WTC11 (cell line): ENCODE measurements around the gene CELF1. TPM values are rescaled to one million over a fixed set of nuclear protein-coding genes. Genes with fewer than 3 reads are reported as not detected.

Experiments
- ATAC-seq: fragments of 200-7000 bp; cut with Tn5 transposase; 2 replicates; pipeline ENCODE4 v1.10.0; 2021; ENCODE audit warnings: mild to moderate bottlenecking, moderate library complexity
- CTCF ChIA-PET: fragments of 300-600 bp; sonication (Branson Sonifier 250); formaldehyde crosslinking; loops from one replicate; lab custom pipeline; 2021; ENCODE audit warnings: antibody characterized with exemption; lab: Charles Lee
- POLR2A ChIA-PET: fragments of 350-600 bp; sonication (Branson Sonifier 250); formaldehyde crosslinking; loops from one replicate; lab custom pipeline; 2021; ENCODE audit warnings: antibody characterized with exemption; lab: Charles Lee
- DNase-seq: peaks from one replicate; pipeline ENCODE4 v3.0.0; 2021; ENCODE audit warnings: low spot score
- H3K27ac Mint-ChIP-seq: 2 replicates; pipeline ENCODE4 v1.8.0; 2021; ENCODE audit warnings: mixed read lengths
- H3K27me3 Mint-ChIP-seq: 2 replicates; pipeline ENCODE4 v1.8.0; 2021; ENCODE audit warnings: low read depth, mild to moderate bottlenecking, moderate library complexity, mixed read lengths
- H3K36me3 Mint-ChIP-seq: 2 replicates; pipeline ENCODE4 v1.8.0; 2021; ENCODE audit warnings: mixed read lengths
- H3K4me1 Mint-ChIP-seq: 2 replicates; pipeline ENCODE4 v1.8.0; 2022; ENCODE audit warnings: mixed read lengths
- H3K4me3 Mint-ChIP-seq: 2 replicates; pipeline ENCODE4 v1.8.0; 2021; ENCODE audit warnings: mild to moderate bottlenecking, moderate library complexity, mixed read lengths
- H3K9me3 Mint-ChIP-seq: 2 replicates; pipeline ENCODE4 v1.8.0; 2021; ENCODE audit warnings: mixed read lengths
- CBFB ChIP-seq: sonication (generic); formaldehyde crosslinking; IDR thresholded peaks from 2 replicates; pipeline ENCODE4 v1.8.1; 2022; ENCODE audit warnings: mild to moderate bottlenecking, low read depth, missing genetic modification reagents
- CREB1 ChIP-seq: sonication (generic); formaldehyde crosslinking; IDR thresholded peaks from 2 replicates; pipeline ENCODE4 v1.8.0; 2023; ENCODE audit warnings: mild to moderate bottlenecking, missing genetic modification reagents
- EMX1 ChIP-seq: fragments of 250-450 bp; sonication (Bioruptor Pico); IDR thresholded peaks from 2 replicates; pipeline ENCODE4 v1.8.0; 2021; ENCODE audit warnings: mild to moderate bottlenecking
- FOXJ3 ChIP-seq: sonication (generic); formaldehyde crosslinking; IDR thresholded peaks from 2 replicates; pipeline ENCODE4 v1.9.0; 2021; ENCODE audit warnings: missing genetic modification reagents, mild to moderate bottlenecking, borderline replicate concordance
- GABPB1 ChIP-seq: sonication (generic); formaldehyde crosslinking; IDR thresholded peaks from 2 replicates; pipeline ENCODE4 v1.8.1; 2023; ENCODE audit warnings: mild to moderate bottlenecking, missing genetic modification reagents
- JUN ChIP-seq: sonication (generic); formaldehyde crosslinking; IDR thresholded peaks from 2 replicates; pipeline ENCODE4 v1.8.0; 2023; ENCODE audit warnings: mild to moderate bottlenecking, missing genetic modification reagents
- MXD4 ChIP-seq: fragments of 250-450 bp; sonication (Bioruptor Pico); IDR thresholded peaks from 2 replicates; pipeline ENCODE4 v1.8.0; 2021; ENCODE audit warnings: mild to moderate bottlenecking, moderate library complexity, borderline replicate concordance
- MYBL2 ChIP-seq: sonication (generic); formaldehyde crosslinking; IDR thresholded peaks from 2 replicates; pipeline ENCODE4 v1.8.1; 2023; ENCODE audit warnings: mild to moderate bottlenecking, moderate library complexity, missing genetic modification reagents
- NR1H2 ChIP-seq: sonication (generic); formaldehyde crosslinking; IDR thresholded peaks from 2 replicates; pipeline ENCODE4 v1.9.0; 2021; ENCODE audit warnings: mild to moderate bottlenecking, moderate library complexity, missing genetic modification reagents
- ZNF138 ChIP-seq: sonication (generic); formaldehyde crosslinking; conservative IDR thresholded peaks from 2 replicates; pipeline ENCODE4 v1.8.1; 2022; ENCODE audit warnings: mild to moderate bottlenecking, moderate library complexity, missing genetic modification reagents
- total RNA-seq: library from RNA; stranded (reverse); gene quantifications from 3 replicates; pipeline ENCODE4 v1.2.3, GENCODE V29; 2021
- TF ChIP-seq, protein P1 (sequence below): fragments of 200-600 bp; IDR thresholded peaks from 2 replicates; pipeline ENCODE4 v1.8.0; 2022; ENCODE audit warnings: antibody characterized with exemption
- TF ChIP-seq, protein P2 (sequence below): sonication (generic); formaldehyde crosslinking; IDR thresholded peaks from 2 replicates; pipeline ENCODE4 v1.8.1; 2023; ENCODE audit warnings: mild to moderate bottlenecking, missing genetic modification reagents, moderate library complexity
- TF ChIP-seq, protein P3 (sequence below): fragments of 250-450 bp; sonication (Bioruptor Pico); IDR thresholded peaks from 2 replicates; pipeline ENCODE4 v1.9.0; 2021; ENCODE audit warnings: mild to moderate bottlenecking, borderline replicate concordance
- TF ChIP-seq, protein P4 (sequence below): sonication (generic); formaldehyde crosslinking; IDR thresholded peaks from 2 replicates; pipeline ENCODE4 v1.8.1; 2022; ENCODE audit warnings: low read depth, mild to moderate bottlenecking, moderate library complexity, missing genetic modification reagents, borderline replicate concordance
- TF ChIP-seq, protein P5 (sequence below): fragments of 250-450 bp; sonication (Bioruptor Pico); IDR thresholded peaks from 2 replicates; pipeline ENCODE4 v2.1.2; 2022; ENCODE audit warnings: mild to moderate bottlenecking, moderate library complexity
- TF ChIP-seq, protein P6 (sequence below): sonication (generic); formaldehyde crosslinking; IDR thresholded peaks from 2 replicates; pipeline ENCODE4 v1.8.1; 2022; ENCODE audit warnings: low read depth, missing genetic modification reagents, borderline replicate concordance

CELF1 gene
- total RNA-seq, 1 experiment from 2014 or later: 177 TPM

DNA sequence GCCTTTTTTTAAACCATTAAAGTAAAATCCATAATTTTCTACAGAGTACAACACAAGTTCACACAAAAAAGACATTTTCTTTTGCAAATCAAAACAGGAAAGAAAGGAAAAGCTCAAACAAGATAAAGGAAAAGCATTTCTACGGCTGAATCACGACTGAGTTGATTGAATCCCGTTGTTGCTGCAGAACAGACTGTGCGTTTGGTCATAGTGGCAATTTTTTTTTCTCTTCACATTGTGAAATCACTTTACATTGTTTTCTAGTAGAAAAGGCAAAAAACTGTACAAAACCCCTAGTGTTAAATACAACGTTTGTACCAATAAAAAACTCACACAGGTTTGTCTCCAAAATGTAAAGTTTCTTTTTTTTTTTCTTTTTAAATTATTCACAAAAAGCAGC is 86.7 kb downstream of the CELF1 start:
- DNase-seq: no peak
- Mint-ChIP-seq H3K27ac (peak overlapping the region; percentile 61), H3K4me3 (no peak overlapping the region), H3K27me3 (no peaks in the 10 kb centered on the region), H3K9me3 (no peaks in the 10 kb centered on the region), H3K36me3 (peaks cover 19% of the 10 kb centered on the region), H3K4me1 (peaks cover 61% of the 10 kb centered on the region)
- no peak for ATAC-seq
- TF ChIP-seq, protein P1, sequence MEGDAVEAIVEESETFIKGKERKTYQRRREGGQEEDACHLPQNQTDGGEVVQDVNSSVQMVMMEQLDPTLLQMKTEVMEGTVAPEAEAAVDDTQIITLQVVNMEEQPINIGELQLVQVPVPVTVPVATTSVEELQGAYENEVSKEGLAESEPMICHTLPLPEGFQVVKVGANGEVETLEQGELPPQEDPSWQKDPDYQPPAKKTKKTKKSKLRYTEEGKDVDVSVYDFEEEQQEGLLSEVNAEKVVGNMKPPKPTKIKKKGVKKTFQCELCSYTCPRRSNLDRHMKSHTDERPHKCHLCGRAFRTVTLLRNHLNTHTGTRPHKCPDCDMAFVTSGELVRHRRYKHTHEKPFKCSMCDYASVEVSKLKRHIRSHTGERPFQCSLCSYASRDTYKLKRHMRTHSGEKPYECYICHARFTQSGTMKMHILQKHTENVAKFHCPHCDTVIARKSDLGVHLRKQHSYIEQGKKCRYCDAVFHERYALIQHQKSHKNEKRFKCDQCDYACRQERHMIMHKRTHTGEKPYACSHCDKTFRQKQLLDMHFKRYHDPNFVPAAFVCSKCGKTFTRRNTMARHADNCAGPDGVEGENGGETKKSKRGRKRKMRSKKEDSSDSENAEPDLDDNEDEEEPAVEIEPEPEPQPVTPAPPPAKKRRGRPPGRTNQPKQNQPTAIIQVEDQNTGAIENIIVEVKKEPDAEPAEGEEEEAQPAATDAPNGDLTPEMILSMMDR: no peak
- TF ChIP-seq, protein P2, sequence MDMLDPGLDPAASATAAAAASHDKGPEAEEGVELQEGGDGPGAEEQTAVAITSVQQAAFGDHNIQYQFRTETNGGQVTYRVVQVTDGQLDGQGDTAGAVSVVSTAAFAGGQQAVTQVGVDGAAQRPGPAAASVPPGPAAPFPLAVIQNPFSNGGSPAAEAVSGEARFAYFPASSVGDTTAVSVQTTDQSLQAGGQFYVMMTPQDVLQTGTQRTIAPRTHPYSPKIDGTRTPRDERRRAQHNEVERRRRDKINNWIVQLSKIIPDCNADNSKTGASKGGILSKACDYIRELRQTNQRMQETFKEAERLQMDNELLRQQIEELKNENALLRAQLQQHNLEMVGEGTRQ (CRISPR knock-in tag): no peak
- TF ChIP-seq MXD4 (CRISPR knock-in tag) (no peak), ZNF138 (no peak), GABPB1 (no peak), MYBL2 (CRISPR knock-in tag) (no peak), CREB1 (CRISPR knock-in tag) (no peak), NR1H2 (CRISPR knock-in tag) (no peak), FOXJ3 (no peak), CBFB (no peak), EMX1 (CRISPR knock-in tag) (no peak)
- TF ChIP-seq, protein P3, sequence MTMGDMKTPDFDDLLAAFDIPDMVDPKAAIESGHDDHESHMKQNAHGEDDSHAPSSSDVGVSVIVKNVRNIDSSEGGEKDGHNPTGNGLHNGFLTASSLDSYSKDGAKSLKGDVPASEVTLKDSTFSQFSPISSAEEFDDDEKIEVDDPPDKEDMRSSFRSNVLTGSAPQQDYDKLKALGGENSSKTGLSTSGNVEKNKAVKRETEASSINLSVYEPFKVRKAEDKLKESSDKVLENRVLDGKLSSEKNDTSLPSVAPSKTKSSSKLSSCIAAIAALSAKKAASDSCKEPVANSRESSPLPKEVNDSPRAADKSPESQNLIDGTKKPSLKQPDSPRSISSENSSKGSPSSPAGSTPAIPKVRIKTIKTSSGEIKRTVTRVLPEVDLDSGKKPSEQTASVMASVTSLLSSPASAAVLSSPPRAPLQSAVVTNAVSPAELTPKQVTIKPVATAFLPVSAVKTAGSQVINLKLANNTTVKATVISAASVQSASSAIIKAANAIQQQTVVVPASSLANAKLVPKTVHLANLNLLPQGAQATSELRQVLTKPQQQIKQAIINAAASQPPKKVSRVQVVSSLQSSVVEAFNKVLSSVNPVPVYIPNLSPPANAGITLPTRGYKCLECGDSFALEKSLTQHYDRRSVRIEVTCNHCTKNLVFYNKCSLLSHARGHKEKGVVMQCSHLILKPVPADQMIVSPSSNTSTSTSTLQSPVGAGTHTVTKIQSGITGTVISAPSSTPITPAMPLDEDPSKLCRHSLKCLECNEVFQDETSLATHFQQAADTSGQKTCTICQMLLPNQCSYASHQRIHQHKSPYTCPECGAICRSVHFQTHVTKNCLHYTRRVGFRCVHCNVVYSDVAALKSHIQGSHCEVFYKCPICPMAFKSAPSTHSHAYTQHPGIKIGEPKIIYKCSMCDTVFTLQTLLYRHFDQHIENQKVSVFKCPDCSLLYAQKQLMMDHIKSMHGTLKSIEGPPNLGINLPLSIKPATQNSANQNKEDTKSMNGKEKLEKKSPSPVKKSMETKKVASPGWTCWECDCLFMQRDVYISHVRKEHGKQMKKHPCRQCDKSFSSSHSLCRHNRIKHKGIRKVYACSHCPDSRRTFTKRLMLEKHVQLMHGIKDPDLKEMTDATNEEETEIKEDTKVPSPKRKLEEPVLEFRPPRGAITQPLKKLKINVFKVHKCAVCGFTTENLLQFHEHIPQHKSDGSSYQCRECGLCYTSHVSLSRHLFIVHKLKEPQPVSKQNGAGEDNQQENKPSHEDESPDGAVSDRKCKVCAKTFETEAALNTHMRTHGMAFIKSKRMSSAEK (CRISPR knock-in tag): no peak
- TF ChIP-seq, protein P4, sequence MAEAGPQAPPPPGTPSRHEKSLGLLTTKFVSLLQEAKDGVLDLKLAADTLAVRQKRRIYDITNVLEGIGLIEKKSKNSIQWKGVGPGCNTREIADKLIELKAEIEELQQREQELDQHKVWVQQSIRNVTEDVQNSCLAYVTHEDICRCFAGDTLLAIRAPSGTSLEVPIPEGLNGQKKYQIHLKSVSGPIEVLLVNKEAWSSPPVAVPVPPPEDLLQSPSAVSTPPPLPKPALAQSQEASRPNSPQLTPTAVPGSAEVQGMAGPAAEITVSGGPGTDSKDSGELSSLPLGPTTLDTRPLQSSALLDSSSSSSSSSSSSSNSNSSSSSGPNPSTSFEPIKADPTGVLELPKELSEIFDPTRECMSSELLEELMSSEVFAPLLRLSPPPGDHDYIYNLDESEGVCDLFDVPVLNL (CRISPR knock-in tag): no peak
- TF ChIP-seq, protein P5, sequence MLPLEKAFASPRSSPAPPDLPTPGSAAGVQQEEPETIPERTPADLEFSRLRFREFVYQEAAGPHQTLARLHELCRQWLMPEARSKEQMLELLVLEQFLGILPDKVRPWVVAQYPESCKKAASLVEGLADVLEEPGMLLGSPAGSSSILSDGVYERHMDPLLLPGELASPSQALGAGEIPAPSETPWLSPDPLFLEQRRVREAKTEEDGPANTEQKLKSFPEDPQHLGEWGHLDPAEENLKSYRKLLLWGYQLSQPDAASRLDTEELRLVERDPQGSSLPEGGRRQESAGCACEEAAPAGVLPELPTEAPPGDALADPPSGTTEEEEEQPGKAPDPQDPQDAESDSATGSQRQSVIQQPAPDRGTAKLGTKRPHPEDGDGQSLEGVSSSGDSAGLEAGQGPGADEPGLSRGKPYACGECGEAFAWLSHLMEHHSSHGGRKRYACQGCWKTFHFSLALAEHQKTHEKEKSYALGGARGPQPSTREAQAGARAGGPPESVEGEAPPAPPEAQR: no peak
- TF ChIP-seq, protein P6, sequence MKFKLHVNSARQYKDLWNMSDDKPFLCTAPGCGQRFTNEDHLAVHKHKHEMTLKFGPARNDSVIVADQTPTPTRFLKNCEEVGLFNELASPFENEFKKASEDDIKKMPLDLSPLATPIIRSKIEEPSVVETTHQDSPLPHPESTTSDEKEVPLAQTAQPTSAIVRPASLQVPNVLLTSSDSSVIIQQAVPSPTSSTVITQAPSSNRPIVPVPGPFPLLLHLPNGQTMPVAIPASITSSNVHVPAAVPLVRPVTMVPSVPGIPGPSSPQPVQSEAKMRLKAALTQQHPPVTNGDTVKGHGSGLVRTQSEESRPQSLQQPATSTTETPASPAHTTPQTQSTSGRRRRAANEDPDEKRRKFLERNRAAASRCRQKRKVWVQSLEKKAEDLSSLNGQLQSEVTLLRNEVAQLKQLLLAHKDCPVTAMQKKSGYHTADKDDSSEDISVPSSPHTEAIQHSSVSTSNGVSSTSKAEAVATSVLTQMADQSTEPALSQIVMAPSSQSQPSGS: no peak
- ChIA-PET CTCF (interaction anchor here (1.6 kb wide), 1 partner anchor 12 kb away, joined by 8 read pairs; no protein-coding TSS in a partner anchor), POLR2A (no interaction called here)

DNA sequence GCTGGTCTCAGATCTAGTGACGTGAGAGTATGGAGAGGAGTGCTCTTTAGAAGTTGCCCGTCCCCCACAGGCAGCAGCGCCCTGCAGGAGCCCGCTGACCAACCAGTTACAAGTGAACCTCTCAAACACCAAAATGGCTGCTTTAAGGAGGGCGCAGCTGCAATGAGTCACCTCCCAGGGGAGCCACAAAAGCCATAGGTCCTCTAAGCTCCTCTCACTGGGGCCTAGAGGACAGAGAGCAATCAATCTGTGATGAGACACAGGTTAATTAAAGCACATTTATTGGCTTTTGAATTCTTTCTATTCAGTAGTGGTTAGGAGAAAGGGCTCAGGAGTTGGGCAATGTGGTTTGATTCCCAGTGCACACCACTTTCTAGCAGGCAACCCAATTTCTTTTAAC is 88.4 kb downstream of the CELF1 start:
- CTCF ChIA-PET: interaction anchor here (3.0 kb wide), 1 partner anchor 10 kb away, joined by 17 read pairs; no protein-coding TSS in a partner anchor
- peak; percentile 32 for ATAC-seq

More for the DNA sequence above, 88.4 kb downstream of the CELF1 start:
- DNase-seq: peak; percentile 20
- no peaks in the 10 kb centered on the region for H3K27me3 Mint-ChIP-seq
- no peak for TF ChIP-seq JUN
- peaks cover 48% of the 10 kb centered on the region for H3K4me1 Mint-ChIP-seq
- no peak overlapping the region for H3K27ac Mint-ChIP-seq
- POLR2A ChIA-PET: no interaction called here
- no peak overlapping the region for H3K4me3 Mint-ChIP-seq
- H3K9me3 Mint-ChIP-seq: no peaks in the 10 kb centered on the region
- H3K36me3 Mint-ChIP-seq: peaks cover 9% of the 10 kb centered on the region
